Gastroesophageal sphincter (tissue), 3 donors: ENCODE results near the gene TIAL1.

Source experiments
- CTCF ChIP-seq, 4 experiments: fragments of 200-600 bp in 2 of 4; fragments of 450-650 bp in 2 of 4; sonication (generic) in 1 of 4; IDR thresholded peaks; one replicate each; pipeline ENCODE4 v1.5.1; 2017 to 2019; ENCODE audit warnings: antibody characterized with exemption in 4 of 4, mild to moderate bottlenecking in 2 of 4, moderate library complexity in 2 of 4
- EP300 ChIP-seq: sonication (generic); formaldehyde crosslinking; IDR thresholded peaks from one replicate; pipeline ENCODE4 v1.6.1; 2017; ENCODE audit warnings: antibody characterized with exemption, mild to moderate bottlenecking
- POLR2A ChIP-seq, 2 donors: fragments of 450-650 bp; IDR thresholded peaks; one replicate each; pipeline ENCODE4 v1.6.1; 2017; ENCODE audit warnings: antibody characterized with exemption in 2 of 2, mild to moderate bottlenecking in 2 of 2, moderate library complexity in 1 of 2
- POLR2AphosphoS5 ChIP-seq: sonication (generic); formaldehyde crosslinking; IDR thresholded peaks from one replicate; pipeline ENCODE4 v1.6.1; 2017; ENCODE audit warnings: antibody characterized with exemption

GRCh38 chr10:119546009-119546408 lies 50.8 kb downstream of the TIAL1 start:
- TF ChIP-seq EP300 (no peak), POLR2A (IDR thresholded peaks at IDR 0.05) (no peak), POLR2AphosphoS5 (no peak), CTCF (IDR thresholded peaks at IDR 0.05) (no peak)
